EH (cell line): ENCODE measurements around the gene PROCR.
"Not testable (repeated sequence)": the region's sequence is repeated elsewhere in the genome, so short reads cannot be mapped to it uniquely, and the experiment has no call there.

ENCODE experiments used
- DNase-seq: peaks from one replicate; pipeline ENCODE4 v3.0.0-alpha.2; 2015; ENCODE audit warnings: low read depth

The PROCR gene

DNA sequence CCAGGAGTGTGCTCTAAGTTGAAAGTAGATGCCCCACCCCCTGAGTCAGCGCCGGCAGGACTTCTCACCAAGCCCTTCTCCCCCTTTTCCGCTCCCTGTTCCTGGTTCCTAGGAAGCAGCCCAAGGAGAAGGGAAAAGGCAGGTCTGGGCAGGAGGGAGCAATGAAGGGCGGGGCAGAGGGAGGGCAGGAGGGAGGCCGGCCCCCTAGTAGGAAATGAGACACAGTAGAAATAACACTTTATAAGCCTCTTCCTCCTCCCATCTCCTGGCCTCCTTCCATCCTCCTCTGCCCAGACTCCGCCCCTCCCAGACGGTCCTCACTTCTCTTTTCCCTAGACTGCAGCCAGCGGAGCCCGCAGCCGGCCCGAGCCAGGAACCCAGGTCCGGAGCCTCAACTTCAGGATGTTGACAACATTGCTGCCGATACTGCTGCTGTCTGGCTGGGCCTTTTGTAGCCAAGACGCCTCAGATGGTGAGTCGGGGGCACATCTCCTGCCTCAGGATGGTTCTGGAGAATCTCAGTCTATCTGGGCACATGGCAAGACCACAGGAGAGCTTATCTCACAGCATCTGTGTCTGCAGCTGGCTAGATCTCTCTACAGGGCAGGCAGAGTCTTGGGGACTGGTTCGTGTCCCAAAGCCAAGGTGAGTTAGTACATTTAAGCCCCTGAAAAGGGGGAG, at the start of gene PROCR:
TSS of gene PROCR (plus strand) at position 320 of the 681 bp plus-strand sequence. CDS start at position 403, 83 bp downstream.
- DNase-seq: peak; percentile 96

DNA sequence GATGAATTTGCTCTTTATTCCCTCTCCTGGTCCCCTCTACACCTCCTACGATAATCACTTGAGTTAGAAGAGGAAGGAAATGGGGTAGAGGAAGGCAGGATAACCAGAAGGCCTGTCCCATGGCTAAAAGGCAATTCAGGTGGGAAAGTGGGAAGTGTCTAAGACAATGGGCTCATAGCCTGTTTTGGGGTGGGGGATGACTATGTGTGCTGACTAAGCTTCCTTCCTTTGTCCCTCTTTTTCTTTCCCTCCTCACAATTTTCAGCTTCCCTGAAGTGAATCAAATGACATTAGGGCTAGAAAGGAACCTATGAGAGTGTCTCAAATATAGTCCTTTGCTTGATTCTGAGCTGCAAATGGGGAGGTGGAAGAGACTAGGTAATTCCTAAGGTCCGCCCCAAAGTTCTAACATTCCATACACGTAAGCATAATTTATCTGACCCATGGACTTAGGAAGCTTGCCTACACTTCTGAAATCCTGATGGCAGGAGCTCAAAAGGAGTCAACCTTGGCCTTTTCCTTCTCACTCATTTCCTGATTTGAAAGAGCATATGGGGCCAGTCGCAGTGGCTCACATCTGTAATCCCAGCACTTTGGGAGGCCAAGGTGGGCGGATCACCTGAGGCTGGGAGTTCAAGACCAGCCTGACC, 49.0 kb upstream of the PROCR start:
- no peak for DNase-seq

DNA sequence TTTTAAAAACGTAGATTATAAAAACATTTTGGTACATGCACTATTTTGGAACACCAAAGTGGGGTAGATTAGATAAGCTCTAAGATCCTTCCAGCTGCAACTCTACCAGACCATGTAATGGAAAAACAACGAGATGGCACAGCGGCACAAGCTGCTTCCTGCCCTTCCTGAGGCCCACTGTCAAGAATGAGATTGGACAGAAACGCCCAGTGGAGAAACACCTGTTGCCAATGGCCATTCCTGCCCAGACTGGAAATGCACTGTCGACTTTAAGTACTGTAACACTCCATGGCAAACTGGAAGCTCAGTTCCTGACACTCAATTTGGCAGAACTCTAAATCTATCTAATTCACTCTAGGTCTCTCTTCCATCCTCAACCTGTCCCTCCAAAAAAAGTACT, 46.1 kb upstream of the PROCR start:
- no peak for DNase-seq

DNA sequence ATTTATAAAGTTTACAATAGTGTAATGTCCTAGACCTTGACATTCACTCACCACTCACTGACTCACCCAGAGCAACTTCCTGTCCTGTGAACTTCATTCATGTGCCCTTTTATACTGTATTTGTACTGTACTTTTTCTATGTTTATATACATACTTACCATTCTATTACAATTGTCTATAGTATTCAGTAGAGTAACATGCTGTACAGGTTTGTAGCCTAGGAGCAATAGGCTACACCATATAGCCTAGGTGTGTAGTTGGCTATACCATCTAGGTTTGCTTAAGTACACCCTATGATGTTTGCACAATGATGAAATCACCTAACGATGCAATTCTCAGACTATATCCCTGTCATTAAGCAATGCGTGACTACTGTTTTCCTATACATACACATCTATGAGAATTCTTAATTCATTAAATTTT, 42.2 kb upstream of the PROCR start:
- DNase-seq: peak; percentile 63

DNA sequence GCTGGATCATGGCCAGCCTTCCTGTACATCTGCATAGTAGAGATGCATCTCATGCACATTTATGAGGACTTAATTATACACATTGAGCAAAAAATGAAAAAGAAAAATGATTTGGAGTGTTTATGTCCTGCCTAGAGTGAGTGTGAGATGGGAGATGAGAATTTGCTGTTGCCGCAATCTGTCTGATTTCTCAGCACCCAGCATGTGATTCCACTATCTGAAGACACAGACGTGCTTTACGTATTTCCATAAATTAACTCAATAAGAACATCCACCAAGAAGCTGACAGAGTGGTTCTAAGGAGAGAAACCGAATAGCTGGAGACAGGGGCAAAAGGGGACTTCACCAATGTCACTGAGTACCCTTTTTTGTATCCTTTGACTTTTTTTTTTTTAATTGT, 39.9 kb upstream of the PROCR start:
- no peak for DNase-seq

DNA sequence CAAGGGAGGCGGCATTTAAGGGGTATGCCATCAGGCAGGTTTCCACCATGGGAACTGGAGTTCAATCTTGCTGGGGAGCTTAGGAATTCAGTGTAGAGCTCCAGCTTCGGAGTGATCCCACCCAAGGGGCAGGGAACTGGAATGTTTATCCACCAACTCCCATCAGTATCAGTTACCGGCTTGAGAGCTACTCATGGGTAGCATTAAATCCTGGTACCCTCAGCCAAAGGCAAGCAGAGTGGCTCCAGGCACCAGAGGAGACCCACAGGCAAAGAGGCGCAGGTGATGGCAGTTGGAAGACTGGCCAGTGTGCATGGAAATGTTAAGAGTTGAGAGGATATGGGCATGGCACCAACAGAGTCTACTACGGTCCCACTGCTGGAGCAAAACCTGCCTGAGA, 38.8 kb upstream of the PROCR start:
- DNase-seq: no peak

DNA sequence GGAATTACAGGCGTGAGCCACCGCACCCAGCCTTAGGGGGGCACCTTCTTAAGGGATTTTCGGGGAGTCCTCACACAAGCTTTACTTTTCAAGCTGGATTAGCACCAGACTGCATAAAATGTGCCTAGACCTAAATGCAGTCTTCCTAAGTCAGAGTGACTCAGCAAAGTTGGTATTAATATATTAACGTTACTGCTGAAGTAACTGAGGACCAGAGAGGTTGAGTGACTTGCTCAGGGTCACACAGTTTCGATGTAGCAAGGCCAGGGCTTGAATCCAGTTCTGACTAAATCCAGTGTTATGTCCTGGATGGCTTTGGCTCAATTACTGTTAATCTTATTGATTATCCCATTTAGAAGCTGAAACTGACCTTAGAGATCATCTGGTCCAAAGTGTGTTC, 38.1 kb upstream of the PROCR start:
- no peak for DNase-seq

DNA sequence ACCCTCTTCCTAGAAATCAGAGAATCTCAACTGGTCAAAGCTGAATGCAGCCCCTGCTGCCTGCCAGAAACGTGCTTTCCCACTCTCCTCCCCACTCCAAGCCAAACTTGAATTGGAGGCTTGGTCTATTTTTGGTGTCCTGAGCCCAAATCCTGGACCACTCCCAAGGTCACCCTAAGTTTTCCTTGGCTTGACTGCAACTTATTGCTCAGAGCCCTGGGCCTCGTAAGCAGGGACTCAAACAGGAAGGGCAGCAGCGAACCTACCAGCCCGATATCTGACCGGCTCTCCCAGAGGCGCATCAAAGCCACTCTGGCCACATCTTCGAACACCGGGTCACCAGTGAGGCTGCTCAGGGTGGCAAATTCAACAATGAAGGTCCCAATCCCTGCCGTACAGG, 37.4 kb upstream of the PROCR start:
- DNase-seq: no peak

DNA sequence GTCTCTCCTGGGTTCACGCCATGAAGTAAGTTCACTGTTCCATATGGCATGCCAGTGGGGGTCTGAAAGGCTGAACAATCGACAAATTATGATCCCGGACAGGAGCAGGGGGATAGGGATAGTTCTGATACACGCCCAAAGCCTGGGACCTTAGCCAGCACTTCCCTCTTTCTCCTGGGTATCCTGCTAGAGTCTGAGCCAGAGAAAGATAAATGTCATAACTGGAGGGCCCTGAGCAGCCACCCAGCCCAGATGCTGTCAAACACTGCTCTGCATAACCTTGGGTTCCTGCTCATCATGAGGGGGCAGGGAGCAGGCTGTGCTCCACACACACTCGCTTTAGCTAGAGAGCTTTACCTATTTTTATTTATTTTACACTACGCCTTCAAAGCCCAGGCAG, 37.0 kb upstream of the PROCR start:
- DNase-seq: no peak

DNA sequence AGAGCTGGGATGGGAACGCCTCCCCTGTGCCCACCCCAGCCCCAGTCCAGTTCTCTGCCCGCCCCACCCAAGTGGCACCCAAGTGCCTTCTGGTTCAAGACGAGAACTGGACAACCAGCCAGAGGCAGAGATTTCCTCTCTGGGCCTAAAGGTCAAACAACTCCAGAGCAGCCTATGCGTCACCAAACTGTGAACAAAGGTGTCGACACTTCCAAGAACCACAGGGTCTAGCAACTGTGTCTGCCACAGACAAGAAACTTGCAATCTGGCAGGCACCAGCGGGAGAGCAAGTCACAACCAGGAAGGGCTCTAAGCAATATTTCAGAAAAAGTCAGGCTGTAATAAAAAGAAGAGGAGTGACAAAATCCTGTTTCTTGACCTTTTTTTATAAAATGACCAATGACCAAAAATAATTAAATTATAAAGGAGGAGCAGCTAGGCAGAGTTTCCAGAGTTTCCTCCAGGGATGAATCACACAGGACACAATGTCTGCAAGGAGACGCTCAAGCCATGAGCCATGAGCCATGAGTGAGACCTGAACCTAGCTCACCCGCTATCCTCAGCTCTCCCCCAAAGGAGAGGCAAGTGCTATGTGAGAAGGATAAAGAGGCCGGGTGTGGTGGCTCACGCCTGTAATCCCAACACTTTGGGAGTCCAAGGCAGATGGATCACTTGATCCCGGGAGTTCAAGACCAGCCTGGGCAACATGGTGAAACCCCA, 35.8 kb upstream of the PROCR start:
- DNase-seq: peak; percentile 69

DNA sequence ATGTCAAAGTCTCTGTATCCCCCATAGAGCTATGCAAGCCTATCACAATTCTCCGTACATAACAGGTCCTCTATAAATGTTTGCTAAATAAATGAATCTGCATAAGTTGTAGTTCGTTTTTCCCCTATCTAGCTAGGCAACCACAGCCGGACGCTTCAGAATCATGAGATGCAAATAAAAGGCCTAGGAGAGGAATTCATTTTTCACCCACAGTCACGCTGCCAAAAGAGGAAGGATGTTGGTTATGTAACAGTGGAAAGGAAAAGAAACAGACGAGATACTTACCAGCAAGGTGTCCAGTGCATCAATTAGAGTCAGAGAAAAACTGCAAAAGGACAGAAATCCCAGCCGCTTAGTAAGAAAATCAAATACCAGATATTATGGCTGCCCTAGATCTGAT, 27.2 kb upstream of the PROCR start:
- DNase-seq: no peak

DNA sequence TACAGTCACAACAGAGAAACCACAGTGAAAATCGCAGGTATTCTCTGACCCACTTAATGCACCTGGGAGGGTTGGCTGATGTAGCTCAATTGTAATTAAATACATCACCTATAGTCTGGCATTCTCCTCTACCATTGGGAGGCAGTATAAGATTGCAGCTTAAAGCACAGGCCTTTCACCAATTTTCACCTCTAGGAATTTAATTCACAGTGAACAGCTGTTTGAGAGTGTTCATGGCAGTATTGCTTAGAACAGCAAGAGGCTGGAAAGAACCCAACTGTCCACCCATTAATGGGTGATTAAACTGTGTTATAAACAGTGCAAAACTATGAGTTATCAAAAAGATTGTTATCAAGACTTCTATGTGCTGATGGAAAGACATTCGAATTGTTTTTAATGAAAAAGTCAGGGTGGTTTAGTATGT, 26.7 kb upstream of the PROCR start:
- peak; percentile 60 for DNase-seq

DNA sequence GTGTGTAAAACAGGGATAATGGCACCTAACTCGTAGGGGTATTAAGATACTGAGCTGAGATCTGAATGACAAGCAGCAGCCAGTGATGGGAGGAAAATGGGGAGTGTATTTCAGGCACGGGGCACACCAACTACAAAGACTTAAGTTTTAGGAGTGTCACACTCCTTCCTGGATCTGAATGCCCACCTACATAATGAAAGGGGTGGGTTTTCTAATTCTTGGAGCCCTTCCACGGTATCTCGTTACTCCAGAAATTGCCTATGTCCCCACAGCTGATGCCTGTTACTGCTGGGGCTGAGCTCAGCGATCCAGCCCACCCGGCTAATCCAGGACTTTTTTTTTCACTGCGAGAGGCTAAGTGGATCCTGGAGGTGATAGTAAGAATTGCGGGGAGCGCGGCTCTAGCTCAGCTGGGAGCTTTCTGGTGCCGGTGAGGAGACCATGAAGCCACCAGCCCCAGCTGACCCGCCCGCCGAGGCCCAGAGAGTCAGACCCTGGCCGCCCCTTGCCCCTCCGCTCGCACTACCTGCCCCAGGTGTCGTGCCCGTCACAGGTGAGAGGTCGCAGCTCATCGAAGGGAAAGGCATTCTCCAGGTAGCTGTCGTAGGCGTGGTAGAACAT, 25.5 kb upstream of the PROCR start:
- peak; percentile 35 for DNase-seq

DNA sequence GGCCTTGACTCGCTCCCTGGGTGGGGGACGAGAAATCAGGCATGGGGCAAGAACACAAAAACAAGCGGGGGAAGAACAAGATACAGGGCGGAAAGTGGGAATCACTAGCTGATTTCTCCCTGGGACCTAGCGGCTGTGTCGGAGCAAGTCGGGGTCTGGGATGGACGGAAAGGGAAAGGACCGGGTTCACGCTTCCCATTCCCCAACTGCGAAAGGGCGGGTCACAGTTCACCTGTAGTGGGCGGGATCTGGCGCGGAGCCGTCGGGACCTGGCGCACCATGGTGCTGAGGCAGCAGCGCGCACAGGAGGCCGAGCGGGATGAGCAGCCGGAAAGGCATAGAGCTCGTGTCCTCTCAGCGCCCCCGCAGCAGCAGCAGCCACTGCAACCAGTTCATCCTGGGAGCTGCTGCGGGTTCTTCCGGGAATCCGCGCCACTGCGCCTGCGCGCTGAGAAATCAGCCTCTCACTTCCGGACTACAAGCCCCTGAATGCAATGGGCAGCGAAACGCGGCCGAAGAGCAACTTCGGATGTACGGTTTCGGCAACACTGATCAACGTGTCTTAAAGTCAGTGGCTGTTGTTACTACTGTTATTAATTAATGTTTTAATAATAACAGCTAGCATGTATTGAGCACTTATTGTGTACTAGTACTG, 24.8 kb upstream of the PROCR start, which contains the start of gene EDEM2:
TSS of gene EDEM2 (minus strand) at position 417 of the 655 bp plus-strand sequence. CDS start at position 339, 78 bp downstream.
- DNase-seq: peak; percentile 97

DNA sequence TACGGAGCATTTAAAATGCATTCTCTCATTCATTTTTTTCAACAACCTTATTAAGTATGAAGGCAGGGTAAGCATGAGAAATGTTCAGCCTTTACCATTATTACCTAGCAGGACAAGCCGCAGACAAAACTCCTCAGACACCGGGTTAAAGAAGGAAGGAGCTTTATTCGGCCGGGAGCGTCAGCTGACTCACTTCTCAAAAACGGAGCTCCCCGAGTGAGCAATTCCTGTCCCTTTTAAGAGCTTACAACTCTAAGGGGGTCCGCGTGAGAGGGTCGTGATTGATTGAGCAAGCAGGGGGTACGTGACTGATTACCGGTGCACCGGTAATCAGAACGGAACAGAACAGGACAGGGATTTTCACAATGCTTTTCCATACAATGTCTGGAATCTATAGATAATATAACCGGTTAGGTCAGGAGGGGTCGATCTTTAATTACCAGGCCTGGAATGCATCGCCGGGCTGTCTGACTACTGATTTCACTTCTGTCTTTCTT, 24.2 kb upstream of the PROCR start:
- DNase-seq: peak; percentile 60

DNA sequence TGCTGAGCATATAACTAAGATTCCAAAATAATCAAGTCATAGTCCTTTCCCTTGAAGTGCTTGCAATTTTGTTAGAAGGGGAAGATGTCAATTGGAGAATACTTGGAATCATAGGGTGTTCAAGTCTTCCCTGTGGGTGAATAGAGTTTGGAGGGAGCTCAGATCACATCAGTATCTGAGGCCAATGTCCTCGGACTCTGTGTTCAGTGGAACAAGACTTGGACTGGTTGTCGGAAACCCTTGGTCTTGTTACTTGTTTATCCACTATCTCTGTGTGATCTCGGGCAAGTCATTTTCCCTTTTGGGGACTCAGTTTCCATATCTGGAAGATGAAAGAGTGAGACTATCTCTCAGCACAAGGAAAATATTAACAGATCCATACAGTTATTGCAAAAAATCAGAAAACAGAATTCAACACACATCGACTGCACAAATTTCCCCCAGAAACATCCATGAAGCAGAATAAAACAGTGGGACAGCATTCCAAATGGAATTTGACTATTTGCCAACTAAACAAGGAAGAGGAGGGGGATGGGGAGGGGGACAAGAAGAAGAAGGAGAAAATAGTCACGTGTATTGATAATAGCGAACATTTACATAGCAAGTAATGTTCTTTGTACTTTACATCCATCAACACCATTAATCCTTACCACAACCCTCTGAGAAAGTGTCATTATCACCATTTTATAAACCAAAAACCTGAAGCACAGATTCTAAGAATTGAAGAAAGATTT, 20.9 kb upstream of the PROCR start:
- DNase-seq: no peak

DNA sequence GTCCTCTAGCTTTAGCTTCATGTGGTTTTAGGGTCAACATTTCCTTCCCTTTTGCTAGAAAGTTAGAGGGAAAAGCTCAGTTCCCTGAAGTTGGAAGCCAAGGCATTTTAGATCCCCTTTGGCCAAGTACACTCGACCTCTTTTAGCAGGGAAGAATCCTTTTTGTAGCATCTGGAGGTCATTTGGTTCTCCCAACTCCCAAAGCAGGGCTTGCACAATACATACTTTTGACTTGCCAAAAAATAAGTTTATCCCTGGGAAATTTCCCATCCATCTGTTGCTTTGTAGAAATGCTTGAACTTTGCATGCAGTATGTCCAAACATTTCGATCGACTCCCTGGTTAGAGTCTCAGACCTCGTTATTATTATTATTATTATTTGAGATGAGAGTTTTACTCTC, 20.1 kb upstream of the PROCR start:
- peak; percentile 63 for DNase-seq

DNA sequence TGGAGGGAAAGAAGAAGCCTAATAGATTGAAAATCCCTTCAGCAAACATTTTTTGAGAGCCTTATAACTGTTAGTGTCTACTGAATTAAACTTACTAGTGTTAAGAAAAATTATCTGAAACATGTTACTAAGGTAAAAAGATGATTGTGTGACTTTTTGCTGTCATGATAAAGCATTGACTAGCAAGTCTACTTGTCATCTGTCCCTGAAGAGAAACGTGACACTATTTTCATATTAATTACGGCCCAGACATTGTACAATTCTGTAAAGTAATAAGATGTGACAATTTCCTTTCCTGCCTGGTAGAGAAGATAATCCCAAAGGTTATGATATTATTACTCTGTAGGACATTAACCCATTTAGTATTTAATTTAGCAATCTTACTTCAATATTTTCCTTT, 15.9 kb upstream of the PROCR start:
- no peak for DNase-seq

DNA sequence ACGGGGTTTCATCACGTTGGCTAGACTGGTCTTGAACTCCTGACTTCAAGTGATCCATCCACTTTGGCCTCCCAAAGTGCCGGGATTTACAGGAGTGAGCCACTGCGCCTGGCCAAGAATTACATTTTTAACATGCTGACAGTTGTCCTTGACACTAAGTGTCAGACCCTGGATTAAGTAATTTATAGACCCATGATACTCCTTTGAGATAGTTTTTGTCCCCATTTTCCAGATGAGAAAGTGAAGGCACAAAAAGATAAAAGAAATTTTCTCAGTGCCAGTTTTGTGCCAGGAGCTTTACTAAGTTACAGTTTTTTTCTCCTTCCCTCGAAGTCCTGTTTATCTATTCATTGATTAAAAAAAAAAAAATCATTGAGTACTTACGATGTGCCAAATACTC, 14.9 kb upstream of the PROCR start:
- DNase-seq: no peak

DNA sequence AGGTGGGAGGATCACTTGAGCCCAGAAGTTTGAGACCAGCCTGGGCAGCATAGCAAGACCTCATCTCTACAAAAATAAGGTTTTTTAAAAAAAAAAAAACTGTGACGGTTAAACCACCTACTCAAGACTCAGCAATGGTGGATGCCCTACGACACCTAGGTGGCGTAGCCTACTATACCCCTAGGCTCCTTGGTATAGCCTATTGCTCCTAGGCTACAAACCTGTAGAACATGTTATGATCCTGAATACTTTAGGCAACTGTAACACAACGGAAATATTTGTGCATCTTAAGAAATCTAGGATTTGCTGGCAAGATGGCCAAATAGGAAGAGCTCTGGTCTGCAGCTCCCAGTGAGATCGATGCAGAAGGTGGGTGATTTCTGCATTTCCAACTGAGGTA, 11.5 kb upstream of the PROCR start:
- not testable (repeated sequence) for DNase-seq

DNA sequence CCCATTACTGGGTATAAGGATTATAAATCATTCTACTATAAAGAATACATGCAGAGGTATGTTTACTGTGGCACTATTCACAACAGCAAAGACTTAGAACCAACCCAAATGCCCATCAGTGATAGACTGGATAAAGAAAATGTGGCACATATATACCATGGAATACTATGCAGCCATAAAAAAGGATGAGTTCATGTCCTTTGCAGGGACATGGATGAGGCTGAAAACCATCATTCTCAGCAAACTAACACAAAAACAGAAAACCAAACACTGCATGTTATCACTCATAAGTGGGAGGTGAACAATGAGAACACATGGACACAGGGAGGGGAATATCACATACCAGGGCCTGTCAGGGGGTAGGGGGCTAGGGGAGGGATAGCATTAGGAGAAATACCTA, 7.3 kb upstream of the PROCR start:
- DNase-seq: peak; percentile 19
